ENCODE data around the gene FADS2.

GRCh38 chr11:61793829-61794204, 34.3 kb upstream of the FADS2 start:
- TF ChIP-seq HDAC2 (IDR thresholded peaks at IDR 0.05) (no peak), EGR1 (conservative IDR thresholded peaks at IDR 0.05) (no peak), FOS (IDR thresholded peaks at IDR 0.05; ENCODE audit: extremely low read depth, insufficient read length) (no peak), GATAD2B (IDR thresholded peaks at IDR 0.05; ENCODE audit: borderline replicate concordance) (no peak), USF1 (CRISPR knock-in tag; IDR thresholded peaks at IDR 0.05) (no peak), CBFA2T2 (conservative IDR thresholded peaks at IDR 0.05) (no peak), POLR2AphosphoS2 (IDR thresholded peaks at IDR 0.05; ENCODE audit: low read length) (no peak), CEBPB (tag; IDR thresholded peaks at IDR 0.05) (no peak)
